ENCODE data around the gene ETS1.

- TF ChIP-seq POLR2AphosphoS5 (IDR thresholded peaks at IDR 0.05; ENCODE audit: borderline replicate concordance, low read depth, low read length): no peak
- no peak for TF ChIP-seq EZH2 (IDR thresholded peaks at IDR 0.05)
- no peak for TF ChIP-seq FOXP2 (optimal IDR thresholded peaks at IDR 0.05; ENCODE audit: control extremely low read depth, extremely low read length, insufficient read depth)
Observed at GRCh38 chr11:128507936-128508335, 79.4 kb downstream of the ETS1 start.

All from SK-N-MC (cell line).